ENCODE data around the gene TLE5.
"Not testable (repeated sequence)": the region's sequence is repeated elsewhere in the genome, so short reads cannot be mapped to it uniquely, and the experiment has no call there.

The TLE5 gene

DNA sequence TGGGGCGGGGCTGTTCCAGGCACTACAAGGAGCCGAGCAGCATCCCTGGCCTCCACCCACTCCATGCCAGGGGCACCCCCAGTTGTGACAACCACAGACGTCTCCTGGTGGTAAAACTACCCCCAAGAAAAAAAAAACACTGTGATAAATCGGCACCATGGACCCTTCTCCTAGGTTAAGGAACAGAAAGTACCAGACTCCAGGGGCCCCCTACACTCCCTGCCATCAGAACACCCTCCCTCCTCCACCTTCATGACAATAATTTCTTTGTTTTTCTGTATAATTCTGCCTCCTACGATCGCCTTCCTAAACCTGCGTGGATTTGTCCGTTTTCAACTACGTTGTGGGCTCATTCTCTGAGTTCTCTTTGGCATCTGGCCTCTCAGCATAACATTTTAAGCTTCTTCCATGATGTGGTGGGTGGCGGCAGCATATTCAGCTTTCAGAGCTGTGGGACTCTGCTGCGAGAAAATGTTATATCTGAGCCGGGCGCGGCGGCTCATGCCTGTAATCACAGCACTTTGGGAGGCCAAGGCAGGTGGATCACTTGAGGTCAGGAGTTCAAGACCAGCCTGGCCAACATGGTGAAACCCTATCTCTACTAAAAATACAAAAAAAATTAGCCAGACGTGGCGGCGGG is 41.9 kb downstream of the TLE5 start:
- DNase-seq = no peak

- DNase-seq = no peak
These were observed 43.0 kb downstream of the TLE5 start for GRCh38 chr19:3019211-3019854.

DNA sequence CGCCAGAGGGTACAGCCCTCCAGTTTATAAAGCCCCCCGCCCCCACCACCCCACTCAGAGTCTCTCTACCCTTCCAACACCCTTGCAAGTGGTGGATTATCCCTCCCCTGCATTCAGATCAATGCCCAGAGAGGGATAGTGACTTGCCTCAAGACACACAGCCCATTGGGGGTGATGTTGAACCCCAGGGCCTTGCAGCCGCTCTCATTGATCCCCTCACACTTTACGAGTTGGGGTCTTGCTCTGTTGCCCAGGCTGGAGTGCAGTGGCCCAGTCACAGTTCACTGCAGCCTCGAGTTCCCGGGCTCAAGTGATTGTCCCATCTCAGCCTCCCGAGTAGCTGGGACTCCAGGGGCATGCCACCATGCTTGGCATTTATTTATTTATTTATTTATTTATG is 44.4 kb downstream of the TLE5 start:
- DNase-seq = no peak

GRCh38 chr19:3015126-3016057 is 46.9 kb downstream of the TLE5 start:
- DNase-seq = no peak

- no peak for DNase-seq
These were observed 48.2 kb downstream of the TLE5 start for GRCh38 chr19:3014135-3014534.

DNA sequence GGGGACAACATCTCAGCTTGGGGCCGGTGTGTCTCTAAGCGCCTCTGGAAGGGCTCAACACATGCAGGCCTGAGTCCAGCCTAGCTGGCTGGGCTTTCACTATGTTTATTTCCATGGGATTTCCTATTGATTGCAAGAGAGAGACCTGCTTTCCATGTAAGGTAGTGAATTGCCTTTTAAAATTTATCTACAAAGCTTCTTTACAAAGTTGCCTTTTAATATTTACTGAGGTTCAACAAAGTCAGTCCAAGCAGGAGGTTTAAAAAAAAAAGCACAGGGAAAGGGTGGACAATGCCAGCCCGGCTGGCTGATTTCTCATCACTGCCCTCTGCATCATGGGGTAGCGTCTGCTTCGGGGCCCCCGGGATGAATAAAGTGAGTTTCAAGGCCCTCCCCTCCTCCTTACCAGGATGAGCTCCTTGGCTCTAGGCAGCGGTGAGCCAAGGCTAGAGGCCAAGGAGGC is 49.0 kb downstream of the TLE5 start:
- no peak for DNase-seq

DNA sequence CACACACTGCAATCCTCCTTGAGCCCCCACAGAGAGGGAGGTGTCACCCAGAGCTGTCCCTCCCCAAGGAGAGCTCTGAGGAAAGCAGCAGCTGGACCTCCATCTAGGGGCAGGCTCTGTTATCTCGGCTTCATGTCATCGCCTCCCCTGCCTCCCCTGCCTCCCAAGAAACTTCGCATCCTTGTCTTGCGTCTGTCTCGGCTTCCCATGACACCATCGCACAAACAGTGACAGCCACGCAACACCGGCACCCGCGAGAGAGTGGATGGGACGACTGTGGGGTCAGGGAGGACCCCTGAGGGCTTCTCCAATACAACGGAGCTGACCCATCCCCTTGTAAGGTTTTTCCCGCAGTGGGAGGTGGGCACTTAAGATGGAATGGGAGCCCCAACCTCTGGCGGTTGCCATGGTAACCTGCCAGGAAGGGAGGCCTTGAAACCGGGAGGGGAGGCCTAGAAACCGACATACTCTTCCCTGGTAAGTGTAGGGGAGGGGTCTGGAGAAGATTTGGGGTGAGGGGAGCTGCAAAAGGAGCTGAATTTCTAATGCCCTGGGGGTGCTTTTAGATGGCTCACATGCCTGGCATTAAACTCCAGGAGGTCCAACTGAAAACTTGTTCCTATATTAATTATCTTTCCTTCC is 49.6 kb downstream of the TLE5 start:
- DNase-seq = no peak

- not testable (repeated sequence) for DNase-seq
These were observed 50.2 kb downstream of the TLE5 start for GRCh38 chr19:3012059-3012458.

GRCh38 chr19:3010871-3011270 is 51.4 kb downstream of the TLE5 start:
- DNase-seq = no peak

DNA sequence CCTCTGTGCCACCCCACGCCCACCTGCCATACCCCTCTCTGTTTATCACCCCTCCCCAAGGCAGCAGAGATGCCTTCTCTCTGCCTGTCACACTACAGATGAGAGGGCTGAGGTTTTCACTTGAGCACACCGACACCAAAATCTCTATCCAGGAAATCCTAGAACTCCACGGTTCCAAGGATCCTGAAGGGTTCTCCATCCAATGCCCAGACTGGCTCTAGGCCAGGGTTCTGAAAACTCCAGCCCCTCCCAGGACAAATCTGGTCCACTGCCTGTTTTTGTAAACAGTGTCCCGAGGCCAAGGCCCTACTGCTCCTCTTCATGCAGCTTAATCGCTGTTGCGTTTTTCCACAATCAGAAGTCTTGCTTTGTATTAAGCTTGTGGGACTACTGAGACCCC is 53.3 kb downstream of the TLE5 start:
- DNase-seq = no peak

- no peak for DNase-seq
These were observed 54.3 kb downstream of the TLE5 start for GRCh38 chr19:3007975-3008374.

- no peak for DNase-seq
These were observed 56.1 kb downstream of the TLE5 start for GRCh38 chr19:3006075-3006767.

DNA sequence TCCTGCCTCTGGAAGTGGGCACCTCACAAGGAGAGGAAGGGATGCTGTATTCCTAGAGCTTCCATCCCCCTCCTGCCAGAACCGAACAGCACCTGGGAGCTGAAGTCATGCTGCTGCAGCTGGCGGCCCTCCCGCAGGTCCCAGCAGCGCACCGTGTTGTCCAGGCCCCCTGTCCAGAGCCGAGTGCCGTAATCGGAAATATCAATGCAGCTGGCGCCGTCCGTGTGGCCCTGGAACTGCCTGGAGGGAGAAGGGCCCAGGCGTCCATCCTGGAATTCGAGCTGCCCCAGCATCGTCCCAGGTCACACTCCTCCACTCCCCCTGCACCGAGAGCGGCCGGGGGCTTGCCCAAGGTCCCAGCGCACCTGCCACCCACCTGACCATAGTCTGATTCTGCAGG is 57.0 kb downstream of the TLE5 start:
- DNase-seq = no peak

DNA sequence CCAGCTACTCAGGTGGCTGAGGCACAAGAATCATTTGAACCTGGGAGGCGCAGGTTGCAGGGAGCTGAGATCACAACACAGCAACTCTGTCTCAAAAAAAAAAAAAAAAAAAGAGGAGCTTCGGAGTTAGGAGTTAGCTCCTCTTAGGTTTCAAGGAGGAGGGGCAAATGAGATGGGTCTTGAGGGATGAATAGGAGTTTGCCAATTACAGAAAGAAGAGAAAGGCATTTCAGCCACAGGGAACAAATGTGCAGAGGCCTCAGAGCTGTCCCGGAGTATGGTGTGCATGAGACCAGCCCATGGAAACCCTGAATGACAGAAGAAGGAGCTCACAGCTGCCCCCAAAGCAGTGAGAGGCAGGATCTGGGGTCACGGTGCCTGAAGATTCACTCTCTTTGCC is 57.8 kb downstream of the TLE5 start:
- DNase-seq = no peak

GRCh38 chr19:3003046-3003445 is 59.2 kb downstream of the TLE5 start:
- DNase-seq = no peak
